Thymus (tissue), 11 donors: Measurements from ENCODE around the gene TUB. TPM values are rescaled to one million over a fixed set of nuclear protein-coding genes. Genes with fewer than 3 reads are reported as not detected.

ENCODE experiments used
- DNase-seq, 9 donors: peaks; one replicate each; pipeline ENCODE4 v3.0.0-alpha.2; 2013; ENCODE audit warnings: low spot score in 9 of 9, low read depth in 6 of 9, missing footprints in 1 of 9
- H3K27ac ChIP-seq, 2 donors: one replicate each; pipeline ENCODE4 v1.5.1; 2013; ENCODE audit warnings: control low read depth in 1 of 2, low read depth in 1 of 2, low read length in 1 of 2, mild to moderate bottlenecking in 1 of 2, moderate library complexity in 1 of 2
- H3K27me3 ChIP-seq, 2 donors: one replicate each; pipeline ENCODE4 v1.5.1; 2013; ENCODE audit warnings: low read length in 1 of 2; ENCODE audit not compliant: control insufficient read depth in 2 of 2, insufficient read depth in 1 of 2
- H3K36me3 ChIP-seq, 2 donors: one replicate each; pipeline ENCODE4 v1.5.1; 2013; ENCODE audit warnings: low read length in 1 of 2, mild to moderate bottlenecking in 1 of 2, moderate library complexity in 1 of 2; ENCODE audit not compliant: control insufficient read depth in 2 of 2, insufficient read depth in 2 of 2
- H3K4me1 ChIP-seq, 2 donors: one replicate each; pipeline ENCODE4 v1.5.1; 2013; ENCODE audit warnings: low read length in 2 of 2; ENCODE audit not compliant: control insufficient read depth in 2 of 2, insufficient read depth in 2 of 2
- H3K4me3 ChIP-seq, 2 donors: one replicate each; pipeline ENCODE4 v1.5.1; 2013; ENCODE audit warnings: low read length in 2 of 2, control low read depth in 1 of 2, mild to moderate bottlenecking in 1 of 2
- H3K9me3 ChIP-seq, 2 donors: one replicate each; pipeline ENCODE4 v1.5.1; 2013; ENCODE audit warnings: low read length in 1 of 2, mild to moderate bottlenecking in 1 of 2; ENCODE audit not compliant: control insufficient read depth in 2 of 2, insufficient read depth in 1 of 2
- WGBS: extraction: QIAGEN DNeasy Blood & Tissue Kit; methylation state at CpG from one replicate; pipeline ENCODE4 v1.1.7; 2013; 5-methylcytosine and 5-hydroxymethylcytosine counted together
- polyA plus RNA-seq: library from polyadenylated mRNA; stranded (reverse); fragments of 200-250 nt; gene quantifications from one replicate; pipeline ENCODE4 v1.2.3, GENCODE V29; 2013
- total RNA-seq: library from RNA; stranded (reverse); fragments of 120-200 nt; gene quantifications from one replicate; pipeline ENCODE4 v1.2.4, GENCODE V29; 2013
- donor health status: healthy.

TUB gene
- total and polyA plus RNA-seq, 2 donors = 0.80 to 2.5 TPM

GRCh38 chr11:8098361-8098760, 17.4 kb downstream of the TUB start:
- Histone ChIP-seq H3K4me1 (no peaks in the 10 kb centered on the region), H3K27ac (no peak overlapping the region), H3K27me3 (no peaks in the 10 kb centered on the region), H3K9me3 (no peaks in the 10 kb centered on the region), H3K36me3 (no peaks in the 10 kb centered on the region), H3K4me3 (no peak overlapping the region)
- no peak for DNase-seq
- 85% methylated on average over 4 of the region's 4 CpGs for WGBS

GRCh38 chr11:8098879-8099278, 17.9 kb downstream of the TUB start:
- no peak overlapping the region for H3K4me3 ChIP-seq
- no peak for DNase-seq
- no peaks in the 10 kb centered on the region for H3K27me3 ChIP-seq
- H3K36me3 ChIP-seq = no peaks in the 10 kb centered on the region
- no peak overlapping the region for H3K27ac ChIP-seq
- 92% methylated on average over 6 of the region's 6 CpGs for WGBS
- no peaks in the 10 kb centered on the region for H3K9me3 ChIP-seq
- H3K4me1 ChIP-seq = no peaks in the 10 kb centered on the region

- Histone ChIP-seq H3K27me3 (no peaks in the 10 kb centered on the region), H3K9me3 (no peaks in the 10 kb centered on the region), H3K36me3 (no peaks in the 10 kb centered on the region), H3K4me3 (no peak overlapping the region), H3K27ac (no peak overlapping the region), H3K4me1 (no peaks in the 10 kb centered on the region)
- peak in 8 of 9 donors; percentile 24 to 69 (median 40) for DNase-seq
- WGBS = 61% methylated on average over 3 of the region's 3 CpGs
Observed at GRCh38 chr11:8099291-8099899, 18.4 kb downstream of the TUB start.

- Histone ChIP-seq H3K27me3 (no peaks in the 10 kb centered on the region), H3K27ac (no peak overlapping the region), H3K9me3 (no peaks in the 10 kb centered on the region), H3K4me1 (no peaks in the 10 kb centered on the region), H3K36me3 (no peaks in the 10 kb centered on the region), H3K4me3 (no peak overlapping the region)
- WGBS = 90% methylated on average over 14 of the region's 14 CpGs
- no peak for DNase-seq
Observed at GRCh38 chr11:8100158-8100557, 19.1 kb downstream of the TUB start.

DNA sequence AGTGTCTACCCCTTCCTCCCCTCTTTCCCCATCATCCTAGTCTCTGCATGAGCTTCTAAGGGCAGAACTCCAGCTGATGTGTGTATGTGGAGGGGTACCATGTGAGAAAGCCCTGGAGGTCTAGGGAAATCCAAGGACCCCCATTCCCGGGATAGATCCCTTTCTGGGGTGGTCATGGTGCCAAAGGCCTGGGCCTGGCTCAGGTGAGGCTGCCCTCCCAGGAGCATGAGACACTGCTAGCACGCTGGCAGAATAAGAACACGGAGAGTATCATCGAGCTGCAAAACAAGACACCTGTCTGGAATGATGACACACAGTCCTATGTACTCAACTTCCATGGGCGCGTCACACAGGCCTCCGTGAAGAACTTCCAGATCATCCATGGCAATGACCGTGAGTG, 19.6 kb downstream of the TUB start:
- no peaks in the 10 kb centered on the region for H3K9me3 ChIP-seq
- WGBS = 95% methylated on average over 8 of the region's 8 CpGs
- no peak for DNase-seq

GRCh38 chr11:8101421-8101820, 20.4 kb downstream of the TUB start:
- DNase-seq = no peak
- Histone ChIP-seq H3K9me3 (no peaks in the 10 kb centered on the region), H3K27me3 (no peaks in the 10 kb centered on the region), H3K4me3 (no peak overlapping the region), H3K36me3 (no peaks in the 10 kb centered on the region), H3K4me1 (no peaks in the 10 kb centered on the region), H3K27ac (no peak overlapping the region)
- WGBS = 97% methylated on average over 11 of the region's 11 CpGs

More for the DNA sequence above, 19.6 kb downstream of the TUB start:
- no peaks in the 10 kb centered on the region for H3K27me3 ChIP-seq
- H3K4me3 ChIP-seq = no peak overlapping the region
- H3K36me3 ChIP-seq = no peaks in the 10 kb centered on the region
- H3K27ac ChIP-seq = no peak overlapping the region
- no peaks in the 10 kb centered on the region for H3K4me1 ChIP-seq

DNA sequence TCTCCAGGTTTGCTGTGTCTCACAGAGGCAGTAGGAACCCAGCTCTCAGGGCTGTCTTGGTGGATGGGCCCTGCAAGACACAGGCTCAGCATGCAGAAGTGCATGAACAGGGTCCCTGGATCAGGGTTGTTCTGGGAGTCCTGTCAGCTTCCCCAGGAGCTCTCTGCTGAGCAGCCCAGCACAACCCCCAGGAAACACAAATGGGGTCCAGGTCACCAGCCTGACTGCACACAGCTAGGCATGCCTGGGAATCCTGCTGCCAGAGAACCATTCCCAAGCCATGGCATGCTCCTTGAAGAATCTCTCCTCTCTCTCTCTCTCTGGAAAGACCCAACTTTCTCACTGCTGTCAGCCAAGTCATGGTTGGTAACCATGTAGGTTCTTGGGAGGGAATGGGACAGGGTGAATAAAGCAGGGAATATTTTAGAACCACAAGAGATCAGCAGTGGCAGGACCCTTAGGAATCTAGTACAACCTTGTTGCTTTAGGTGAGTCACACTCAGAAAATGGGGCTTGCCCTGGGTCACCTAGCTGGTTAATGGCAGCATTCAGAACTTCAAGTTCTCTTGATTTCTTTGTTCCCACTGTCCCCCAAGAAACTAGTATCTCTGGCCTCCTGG, 21.4 kb downstream of the TUB start:
- no peaks in the 10 kb centered on the region for H3K9me3 ChIP-seq
- no peak overlapping the region for H3K4me3 ChIP-seq
- H3K4me1 ChIP-seq = no peaks in the 10 kb centered on the region
- H3K27me3 ChIP-seq = no peaks in the 10 kb centered on the region
- no peak overlapping the region for H3K27ac ChIP-seq
- no peak for DNase-seq
- H3K36me3 ChIP-seq = no peaks in the 10 kb centered on the region

GRCh38 chr11:8102965-8103364, 22.0 kb downstream of the TUB start:
- Histone ChIP-seq H3K4me1 (no peaks in the 10 kb centered on the region), H3K4me3 (no peak overlapping the region), H3K27me3 (no peaks in the 10 kb centered on the region), H3K9me3 (no peaks in the 10 kb centered on the region), H3K27ac (no peak overlapping the region), H3K36me3 (no peaks in the 10 kb centered on the region)
- WGBS = 97% methylated on average over 7 of the region's 7 CpGs
- DNase-seq = no peak

DNA sequence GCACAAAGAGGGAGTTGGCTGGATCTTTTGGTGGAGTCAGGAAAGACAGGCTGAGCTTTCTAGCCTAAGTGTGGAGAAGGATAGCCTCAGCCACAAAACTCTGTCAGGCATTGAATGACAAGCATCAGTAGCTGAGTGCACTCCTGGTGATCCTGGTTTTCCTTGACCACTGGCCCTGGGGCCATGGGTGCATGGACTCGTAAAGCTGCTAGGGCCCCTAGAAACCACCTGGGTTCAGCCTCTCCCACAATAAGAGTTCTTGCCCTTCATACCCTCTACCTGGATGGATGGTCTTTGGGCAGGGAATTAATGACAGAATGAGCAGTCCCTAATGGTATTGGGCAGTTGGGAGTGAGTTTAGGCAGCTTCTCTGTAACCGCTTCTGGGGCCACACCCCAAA, 22.9 kb downstream of the TUB start:
- DNase-seq = no peak
- Histone ChIP-seq H3K36me3 (no peaks in the 10 kb centered on the region), H3K4me3 (no peak overlapping the region), H3K27ac (no peak overlapping the region), H3K9me3 (no peaks in the 10 kb centered on the region), H3K4me1 (no peaks in the 10 kb centered on the region), H3K27me3 (no peaks in the 10 kb centered on the region)
- WGBS = 95% methylated on average over 2 of the region's 2 CpGs
